OCI-LY3 (cell line): ENCODE measurements around the gene ASPG.

ENCODE experiments used
- CTCF ChIP-seq: fragments of 200-600, 300-600 bp; sonication (generic); IDR thresholded peaks from 2 replicates; pipeline ENCODE4 v1.5.1; 2014; ENCODE audit warnings: antibody characterized with exemption, low read length, low read depth
- EZH2phosphoT487 ChIP-seq: fragments of 200-600 bp; shearing (Covaris generic); IDR thresholded peaks from 2 replicates; pipeline ENCODE4 v1.6.1; 2018; ENCODE audit warnings: antibody characterized with exemption, mixed run types, low read depth

- TF ChIP-seq CTCF = no peak
- no peak for TF ChIP-seq EZH2phosphoT487
Observed at GRCh38 chr14:104138718-104139459, 53.4 kb downstream of the ASPG start.
